ENCODE data around the gene LRP3. TPM values are rescaled to one million over a fixed set of nuclear protein-coding genes. Genes with fewer than 3 reads are reported as not detected.

The LRP3 gene
- total and polyA plus RNA-seq, 2 of the 13 experiments (the other 11 are each of a cell fraction or from before 2014, with no cell fraction given) = 17.6 to 51.6 TPM

- no peak for TF ChIP-seq ZNF225 (CRISPR knock-in tag; IDR thresholded peaks at IDR 0.05)
- TF ChIP-seq EHMT2 (IDR thresholded peaks at IDR 0.05; ENCODE audit: borderline replicate concordance, low read depth, low read length) = no peak
- TF ChIP-seq ZNF10 (CRISPR knock-in tag; IDR thresholded peaks at IDR 0.05; ENCODE audit: borderline replicate concordance, low read depth) = no peak
- no peak for TF ChIP-seq ZNF451 (CRISPR knock-in tag; IDR thresholded peaks at IDR 0.05)
- no peak for TF ChIP-seq GTF2F1 (IDR thresholded peaks at IDR 0.05; ENCODE audit: low read length)
- TF ChIP-seq NR2F1 (CRISPR knock-in tag; IDR thresholded peaks at IDR 0.05) = no peak
- TF ChIP-seq PHF8 (CRISPR knock-in tag; IDR thresholded peaks at IDR 0.05) = peak; percentile 41; the same call in 1 of the 2 replicates
- peak; percentile 63; the same call in 1 of the 2 replicates for TF ChIP-seq ZBTB7A (CRISPR knock-in tag; IDR thresholded peaks at IDR 0.05)
- no peak for TF ChIP-seq KMT2A (CRISPR knock-in tag; IDR thresholded peaks at IDR 0.05)
- TF ChIP-seq ZNF788 (CRISPR knock-in tag; IDR thresholded peaks at IDR 0.05; ENCODE audit: borderline replicate concordance) = no peak
- TF ChIP-seq ZSCAN22 (CRISPR knock-in tag; IDR thresholded peaks at IDR 0.05) = no peak
- TF ChIP-seq ZNF660 (CRISPR knock-in tag; IDR thresholded peaks at IDR 0.05; ENCODE audit: borderline replicate concordance, low read depth) = no peak
- TF ChIP-seq ZNF780A (CRISPR knock-in tag; IDR thresholded peaks at IDR 0.05) = no peak
- no peak for TF ChIP-seq HNRNPK (IDR thresholded peaks at IDR 0.05; ENCODE audit: low read depth, low read length, poor library complexity, severe bottlenecking)
- no peak for TF ChIP-seq ARHGAP35 (CRISPR knock-in tag; IDR thresholded peaks at IDR 0.05; ENCODE audit: borderline replicate concordance)
- no peak for TF ChIP-seq ZNF740 (CRISPR knock-in tag; IDR thresholded peaks at IDR 0.05)
- TF ChIP-seq ARID4A (CRISPR knock-in tag; IDR thresholded peaks at IDR 0.05; ENCODE audit: borderline replicate concordance) = no peak; the same call in 1 of the 2 replicates
- no peak for TF ChIP-seq HIVEP1 (CRISPR knock-in tag; IDR thresholded peaks at IDR 0.05)
- TF ChIP-seq ZNF337 (CRISPR knock-in tag; IDR thresholded peaks at IDR 0.05; ENCODE audit: borderline replicate concordance, low read depth) = 0 out of 2 replicates have a peak, but pooled peaks have one; percentile 49
- TF ChIP-seq ZNF704 (CRISPR knock-in tag; IDR thresholded peaks at IDR 0.05; ENCODE audit: borderline replicate concordance) = no peak
- TF ChIP-seq GABPA (IDR thresholded peaks at IDR 0.05; ENCODE audit: low read depth, low read length) = no peak
- no peak for TF ChIP-seq GABPA (CRISPR knock-in tag; IDR thresholded peaks at IDR 0.05; ENCODE audit: low read depth)
- TF ChIP-seq NPAS2 (CRISPR knock-in tag; IDR thresholded peaks at IDR 0.05; ENCODE audit: borderline replicate concordance) = no peak
- TF ChIP-seq ASH2L (IDR thresholded peaks at IDR 0.05; ENCODE audit: insufficient read length, low read depth, low read length) = no peak
- no peak for TF ChIP-seq TGIF2 (CRISPR knock-in tag; IDR thresholded peaks at IDR 0.05)
- no peak for TF ChIP-seq ZNF326 (CRISPR knock-in tag; IDR thresholded peaks at IDR 0.05; ENCODE audit: borderline replicate concordance)
- TF ChIP-seq ESRRA (CRISPR knock-in tag; IDR thresholded peaks at IDR 0.05; ENCODE audit: low read depth) = peak; percentile 29; the same call in 1 of the 2 replicates
Observed at GRCh38 chr19:33241091-33241529, 47.0 kb downstream of the LRP3 start (continued).
